K562 (cell line): ENCODE measurements around the gene ZFP62. TPM values are rescaled to one million over a fixed set of nuclear protein-coding genes. Genes with fewer than 3 reads are reported as not detected.
A peak's percentile ranks its signal among the peaks of the same experiment; 100 is the strongest.

Experiments used
- ATF4 ChIP-seq: fragments of 450-650 bp; formaldehyde crosslinking; IDR thresholded peaks from 2 replicates; pipeline ENCODE4 v1.4.0; 2022; ENCODE audit warnings: mild to moderate bottlenecking, moderate library complexity
- BCLAF1 ChIP-seq, 2 experiments: fragments of 450-650 bp in 1 of 2; IDR thresholded peaks; 2 replicates each; pipeline ENCODE4 v1.6.1; 2011 to 2017; ENCODE audit warnings: low read depth in 2 of 2, antibody characterized with exemption in 1 of 2, borderline replicate concordance in 1 of 2, low read length in 1 of 2, mild to moderate bottlenecking in 1 of 2, mixed read lengths in 1 of 2; ENCODE audit not compliant: control insufficient read depth in 1 of 2
- BHLHE40 ChIP-seq: IDR thresholded peaks from 2 replicates; pipeline ENCODE4 v1.6.1; 2011; ENCODE audit warnings: low read length, improper control_type of control experiment
- CCAR2 ChIP-seq: fragments of 200-400 bp; formaldehyde crosslinking; IDR thresholded peaks from 2 replicates; pipeline ENCODE4 v1.6.1; 2017; ENCODE audit warnings: mild to moderate bottlenecking, low read depth, low read length
- FUS ChIP-seq: fragments of 200-400 bp; formaldehyde crosslinking; optimal IDR thresholded peaks from 2 replicates; pipeline ENCODE3; 2017; ENCODE audit warnings: low read depth, low read length
- GABPA ChIP-seq: fragments of 200-800 bp; sonication (Bioruptor generic); conservative IDR thresholded peaks from 2 replicates; pipeline ENCODE4 v1.6.1; 2016; ENCODE audit warnings: low read depth, missing genetic modification characterization, missing compliant biosample characterization
- GTF2E2 ChIP-seq: fragments of 200-800 bp; sonication (Bioruptor generic); IDR thresholded peaks from 2 replicates; pipeline ENCODE4 v1.6.1; 2016; ENCODE audit warnings: missing genetic modification characterization, missing compliant biosample characterization
- HNRNPH1 ChIP-seq: fragments of 200-400 bp; formaldehyde crosslinking; optimal IDR thresholded peaks from 2 replicates; pipeline ENCODE3; 2017; ENCODE audit warnings: low read depth, mild to moderate bottlenecking, low read length, moderate library complexity
- KDM4B ChIP-seq, 2 experiments: fragments of 450-650 bp in 1 of 2; sonication (generic) in 1 of 2; IDR thresholded peaks; 2 replicates each; pipeline ENCODE4 v1.6.1; 2016 to 2017; ENCODE audit warnings: borderline replicate concordance in 2 of 2, antibody characterized with exemption in 1 of 2, low read depth in 1 of 2, mild to moderate bottlenecking in 1 of 2
- MAFG ChIP-seq: fragments of 450-650 bp; conservative IDR thresholded peaks from 2 replicates; pipeline ENCODE4 v1.6.1; 2016; ENCODE audit warnings: missing genetic modification characterization, missing compliant biosample characterization
- MBD2 ChIP-seq: sonication (generic); IDR thresholded peaks from 2 replicates; pipeline ENCODE4 v1.6.1; 2016; ENCODE audit warnings: low read depth, borderline replicate concordance
- MNT ChIP-seq, 2 experiments: fragments of 450-650 bp; conservative IDR thresholded peaks; 2 replicates each; pipeline ENCODE4 v1.6.1; 2017; ENCODE audit warnings: mild to moderate bottlenecking in 2 of 2, moderate library complexity in 2 of 2
- NR1H2 ChIP-seq: sonication (generic); formaldehyde crosslinking; IDR thresholded peaks from 2 replicates; pipeline ENCODE4 v1.4.0; 2020; ENCODE audit warnings: mild to moderate bottlenecking, missing genetic modification reagents
- PHB ChIP-seq: fragments of 250-450 bp; sonication (Bioruptor Pico); IDR thresholded peaks from 2 replicates; pipeline ENCODE4 v1.5.0; 2021
- RAD51 ChIP-seq: fragments of 450-650 bp; IDR thresholded peaks from 2 replicates; pipeline ENCODE4 v1.7.1; 2016; ENCODE audit warnings: low read depth, mild to moderate bottlenecking, borderline replicate concordance
- TRIM24 ChIP-seq, 2 experiments: fragments of 450-650 bp; IDR thresholded peaks; 2 replicates each; pipeline ENCODE4 v1.6.1; 2016
- ZFP36 ChIP-seq: fragments of 150-350 bp; IDR thresholded peaks from 2 replicates; pipeline ENCODE4 v1.6.1; 2018; ENCODE audit warnings: low read length, low read depth; ENCODE audit not compliant: partially characterized antibody
- ZNF184 ChIP-seq: sonication (generic); formaldehyde crosslinking; IDR thresholded peaks from 2 replicates; pipeline ENCODE4 v1.5.0; 2020; ENCODE audit warnings: missing genetic modification reagents
- ZNF239 ChIP-seq: fragments of 250-450 bp; sonication (Bioruptor Pico); IDR thresholded peaks from 2 replicates; pipeline ENCODE4 v1.4.0; 2020; ENCODE audit warnings: mild to moderate bottlenecking
- ZNF586 ChIP-seq: fragments of 450-650 bp; formaldehyde crosslinking; conservative IDR thresholded peaks from 2 replicates; pipeline ENCODE4 v1.4.0; 2020; ENCODE audit warnings: mild to moderate bottlenecking, moderate library complexity
- ZNF695 ChIP-seq: fragments of 450-650 bp; formaldehyde crosslinking; IDR thresholded peaks from 2 replicates; pipeline ENCODE4 v1.4.0; 2020; ENCODE audit warnings: mild to moderate bottlenecking, moderate library complexity
- ZNF764 ChIP-seq: fragments of 250-450 bp; sonication (Bioruptor Pico); IDR thresholded peaks from 2 replicates; pipeline ENCODE4 v1.4.0; 2020; ENCODE audit warnings: low read depth, mild to moderate bottlenecking, moderate library complexity
- polyA plus RNA-seq, 8 experiments: library from polyadenylated mRNA; depleted of rRNA in 4 of 8; stranded (reverse) in 5 of 8; unstranded in 3 of 8; fragments of >200 nt; fragmentation: Nextera tagmentation in 2 of 8; fragmentation: Illumina TruSeq in 1 of 8; extraction: Ambion mirVana in 2 of 8; extraction: Trizol in 1 of 8; gene quantifications; 2 replicates each; pipeline versions ENCODE4 v1.2.1 to v1.2.3, GENCODE V29; 2011 to 2014; ENCODE audit warnings: inconsistent platforms in 1 of 8, missing spikeins in 1 of 8
- total RNA-seq, 7 experiments: library from RNA; depleted of rRNA in 6 of 7; stranded (reverse); fragments of >200 nt in 6 of 7; fragmentation: Illumina TruSeq in 2 of 7; extraction: Trizol in 2 of 7; gene quantifications; 2 replicates each; pipeline versions ENCODE4 v1.2.1 to v1.2.3, GENCODE V29; 2011 to 2021; ENCODE audit warnings: low replicate concordance in 1 of 7

The ZFP62 gene
- total and polyA plus RNA-seq, 9 of the 15 experiments (the other 6 are each of a cell fraction or from before 2014, with no cell fraction given) = 12.2 to 37.5 (median 25.0) TPM

GRCh38 chr5:180860887-180861822, at the start of gene ZFP62 (continued):
- TF ChIP-seq BCLAF1 (IDR thresholded peaks at IDR 0.05; ENCODE audit: borderline replicate concordance in 1 of 2, control insufficient read depth in 1 of 2, low read depth in 2 of 2, low read length in 1 of 2) (peak in 1 of 2 experiments; percentile 94; a peak in 1 of 4 replicates), CCAR2 (no peak), BHLHE40 (0 out of 2 replicates have a peak, but pooled peaks have one; percentile 3), ZNF586 (CRISPR knock-in tag) (no peak), ZNF184 (CRISPR knock-in tag) (no peak), ZFP36 (no peak), ATF4 (CRISPR knock-in tag) (peak; percentile 40; the same call in 1 of the 2 replicates), ZNF695 (CRISPR knock-in tag) (no peak), NR1H2 (CRISPR knock-in tag) (0 out of 2 replicates have a peak, but pooled peaks have one; percentile 40), MAFG (tag) (no peak), HNRNPH1 (no peak), GTF2E2 (tag) (peak; percentile 75), MBD2 (peak; percentile 40; the same call in 1 of the 2 replicates), FUS (peak; percentile 70), GABPA (peak; percentile 98), PHB (CRISPR knock-in tag) (0 out of 2 replicates have a peak, but pooled peaks have one; percentile 54), MNT (conservative IDR thresholded peaks at IDR 0.05) (peak; percentile 72 to 84), RAD51 (peak; percentile 75), ZNF239 (no peak), TRIM24 (IDR thresholded peaks at IDR 0.05) (peak in 1 of 2 experiments; percentile 56; a peak in 2 of 4 replicates), ZNF764 (CRISPR knock-in tag) (no peak), KDM4B (IDR thresholded peaks at IDR 0.05; ENCODE audit: borderline replicate concordance in 2 of 2, low read depth in 1 of 2) (peak in 1 of 2 experiments; percentile 81; a peak in 1 of 4 replicates)
